ENCODE data around the gene EPHB2.

EPHB2 gene

DNA sequence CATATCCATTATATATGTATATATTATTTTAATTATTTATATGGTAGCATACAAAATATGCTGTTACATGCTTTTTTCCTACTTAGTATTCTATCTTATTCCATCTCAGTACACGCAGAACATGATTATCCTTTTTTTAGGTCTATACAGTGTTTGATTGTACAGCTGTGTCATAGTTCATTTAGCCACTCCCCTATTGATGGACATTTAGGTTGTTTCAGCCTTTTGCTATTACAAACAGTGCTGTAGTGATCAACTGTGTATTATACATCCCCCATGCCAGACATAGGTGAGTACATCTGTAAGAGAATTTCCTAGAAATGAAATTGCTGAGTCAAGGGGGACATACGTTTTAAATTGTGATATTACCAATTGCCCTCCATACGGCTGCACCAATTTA, 246.4 kb downstream of the EPHB2 start:
- no peak for DNase-seq

DNA sequence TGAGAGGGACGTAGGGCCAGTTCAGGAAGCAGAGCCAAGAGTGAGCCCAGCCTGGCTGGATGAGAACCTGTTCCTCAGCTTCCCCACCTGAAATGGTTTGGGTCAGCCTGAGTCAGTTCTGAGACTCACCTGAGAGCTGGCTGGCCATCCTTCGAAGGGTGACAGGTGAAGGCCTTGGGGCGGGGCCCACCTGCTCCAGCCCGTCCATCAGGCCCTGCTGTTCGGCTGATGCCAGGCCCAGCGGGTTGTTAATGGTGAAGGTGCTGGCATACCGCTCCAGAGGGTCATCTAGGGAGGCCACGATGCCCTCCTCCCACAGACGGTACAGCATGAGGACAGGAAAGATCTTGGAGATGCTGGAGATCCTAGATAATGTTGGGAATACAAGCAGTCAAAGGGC, 247.9 kb downstream of the EPHB2 start:
- no peak for DNase-seq

DNA sequence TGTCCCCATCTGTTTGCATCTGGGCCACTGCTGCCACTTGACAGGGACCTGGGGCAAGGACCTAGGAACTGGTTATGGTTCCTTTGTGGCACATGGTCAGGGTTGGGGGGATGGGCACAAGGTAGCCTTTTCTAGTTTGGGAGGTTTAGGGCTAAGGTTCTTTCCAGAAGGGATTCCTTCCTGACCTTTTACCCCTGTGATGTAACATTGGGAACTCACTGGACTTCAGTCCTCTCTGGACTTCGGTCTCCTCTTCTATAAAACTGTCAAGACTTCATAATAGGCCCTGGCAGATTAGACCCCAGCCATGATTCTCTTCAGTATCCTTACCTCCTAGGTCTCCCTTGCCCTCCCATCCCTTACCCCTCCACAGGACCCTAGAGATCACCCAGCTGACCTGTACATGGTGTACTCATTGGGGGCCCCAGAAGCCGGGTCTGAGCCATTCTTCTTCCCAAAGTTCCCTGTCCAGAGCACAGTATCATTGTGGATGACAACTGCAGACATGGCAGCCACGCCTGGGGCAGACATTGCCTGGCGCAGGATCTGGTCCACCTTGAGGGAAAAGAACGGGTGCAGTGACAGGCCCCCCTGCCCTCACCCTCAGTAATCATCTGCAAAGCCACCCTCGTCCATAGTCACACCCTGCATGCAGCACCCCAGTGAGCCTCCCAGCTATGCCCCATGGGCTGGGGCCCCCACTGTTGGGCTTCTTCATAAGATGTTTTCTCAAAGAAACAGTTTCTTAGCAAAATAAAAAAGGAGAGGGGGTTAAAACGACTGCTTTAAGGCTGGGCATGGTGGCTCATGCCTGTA, 249.1 kb downstream of the EPHB2 start:
- no peak for DNase-seq

DNA sequence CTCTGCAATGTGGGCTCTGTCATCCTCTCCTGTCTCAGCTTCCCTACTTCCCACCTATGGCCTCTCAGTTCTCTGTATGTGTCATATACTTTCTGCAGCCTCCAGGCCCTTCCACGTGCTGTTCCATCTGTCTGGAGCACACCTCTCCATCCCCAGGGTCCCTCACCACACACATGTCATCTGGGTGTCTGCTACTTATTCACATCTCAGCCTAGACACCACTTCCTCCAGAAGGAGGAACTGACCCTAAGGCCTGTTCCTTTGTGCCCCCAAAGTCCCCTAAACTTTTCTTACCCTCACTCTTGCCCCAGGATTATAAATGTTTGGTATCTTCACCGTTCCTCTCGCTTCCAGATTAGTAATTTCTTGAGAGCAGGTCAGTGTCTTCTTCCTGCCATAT, 251.9 kb downstream of the EPHB2 start:
- no peak for DNase-seq

DNA sequence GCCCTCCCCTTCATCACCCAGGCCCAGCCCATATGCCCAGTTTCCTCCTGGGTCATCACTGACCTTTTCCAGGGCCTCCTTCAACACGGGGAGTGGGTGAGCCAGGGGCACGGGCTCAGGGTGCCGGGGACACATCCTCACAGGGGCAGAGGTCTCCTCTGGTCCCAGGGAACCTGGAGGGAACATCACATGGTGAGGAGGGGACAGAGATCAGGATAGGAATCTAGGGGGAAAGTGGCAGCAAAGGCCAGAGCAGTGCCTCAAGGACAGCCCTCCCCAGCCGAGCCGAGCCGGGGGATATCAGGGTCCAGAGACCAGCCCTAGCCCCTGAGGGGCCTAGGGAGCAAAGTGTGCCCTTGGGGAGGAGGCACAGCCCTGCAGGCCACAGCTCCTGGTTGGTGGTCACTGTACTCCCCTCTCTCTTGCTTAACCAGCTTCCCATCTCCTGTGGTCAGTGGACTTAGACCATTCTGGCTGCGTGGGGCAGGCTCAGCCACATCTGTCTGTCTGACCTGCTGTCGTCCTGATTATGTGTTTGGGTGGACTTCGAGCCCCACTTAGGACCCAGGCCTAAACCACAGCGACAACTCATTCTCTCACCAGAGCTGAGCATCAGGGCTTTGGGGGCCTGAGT, 252.5 kb downstream of the EPHB2 start:
- no peak for DNase-seq

DNA sequence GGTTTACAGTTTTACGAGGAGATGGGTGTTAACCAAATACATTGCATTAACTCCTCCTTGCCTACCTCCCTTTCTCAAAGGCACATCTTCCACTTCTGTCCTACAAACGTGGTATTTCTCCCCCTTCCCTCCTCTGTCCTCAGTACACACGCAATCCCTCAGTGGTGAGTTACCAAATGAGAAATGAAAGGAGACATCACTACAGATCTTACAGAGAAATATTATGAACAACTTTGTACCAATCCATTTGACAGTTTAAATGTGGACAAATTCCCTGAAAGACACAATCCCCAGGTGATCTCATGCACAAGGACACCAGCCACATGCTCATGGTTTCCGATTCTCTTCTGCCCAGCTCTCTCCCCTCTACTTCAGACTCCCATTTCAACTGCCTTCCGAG, 255.7 kb downstream of the EPHB2 start:
- no peak for DNase-seq

DNA sequence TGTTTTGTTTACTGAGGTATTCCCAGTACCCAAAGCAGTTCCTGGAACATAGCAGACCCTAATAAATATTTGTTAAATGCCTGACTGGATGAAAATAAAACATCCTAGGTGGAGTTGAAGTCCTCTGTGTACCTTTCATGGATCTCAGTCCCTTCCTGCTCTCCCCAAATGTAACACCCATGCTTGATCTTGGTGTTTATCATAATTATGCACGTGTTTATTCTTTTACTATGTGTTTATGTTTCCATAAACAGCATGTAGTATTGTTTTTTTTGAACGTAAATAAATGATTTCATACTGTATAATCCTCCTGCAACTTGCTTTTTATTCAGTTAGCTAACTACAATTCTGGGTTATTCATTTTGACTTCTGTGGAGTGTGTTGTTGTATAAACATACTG, 257.2 kb downstream of the EPHB2 start:
- DNase-seq = no peak

DNA sequence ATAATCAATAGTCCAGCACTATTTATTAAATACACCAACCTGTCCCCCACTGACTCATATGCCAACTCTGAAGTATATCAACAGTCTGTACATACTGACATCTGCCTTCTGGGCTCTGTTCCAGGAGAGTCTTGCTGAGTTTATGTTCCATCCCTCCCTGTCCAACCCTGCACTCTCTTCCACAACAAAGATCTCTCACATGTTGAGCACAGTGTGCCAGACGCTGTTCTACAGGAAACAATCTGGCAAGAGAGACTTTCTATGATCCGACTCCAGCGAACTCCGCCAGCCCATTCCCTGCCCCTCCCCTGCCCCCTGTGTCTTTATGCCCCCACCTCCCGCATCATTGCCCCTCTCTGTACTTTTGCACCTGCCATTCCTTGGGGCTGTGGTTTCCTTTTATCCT, 258.7 kb downstream of the EPHB2 start:
- no peak for DNase-seq

DNA sequence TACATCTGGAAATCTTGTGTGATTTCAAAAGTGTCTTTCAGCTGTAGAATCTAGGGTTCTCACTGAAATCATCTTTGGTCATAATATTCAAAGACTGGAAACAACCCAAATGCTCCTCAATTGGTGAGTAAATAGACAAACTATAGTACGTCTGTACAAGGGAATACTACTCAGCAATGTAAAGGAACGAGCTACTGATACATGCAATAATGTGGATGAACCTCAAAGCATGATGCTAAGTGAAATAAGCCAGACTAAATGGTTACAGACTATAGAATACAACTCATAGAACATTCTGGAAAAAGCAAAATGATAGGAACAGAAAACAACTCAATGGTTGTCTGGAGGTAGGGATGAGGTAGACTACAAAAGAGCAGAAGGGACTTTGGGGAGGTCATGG, 259.5 kb downstream of the EPHB2 start:
- DNase-seq = no peak
